ENCODE results near the gene KDM6A. TPM values are rescaled to one million over a fixed set of nuclear protein-coding genes. Genes with fewer than 3 reads are reported as not detected.

The KDM6A gene
- total RNA-seq, 1 experiment from 2014 or later: 21.0 TPM

GRCh38 chrX:44871114-44871645 lies 1.8 kb upstream of the KDM6A start:
- Histone ChIP-seq H3K27ac (ENCODE audit: low read depth, low read length) (no peak overlapping the region), H3K4me1 (ENCODE audit: control insufficient read depth in 1 of 2, insufficient read depth in 2 of 2, low read length in 2 of 2) (peaks cover 2 to 14% of the 10 kb centered on the region in 2 experiments; a peak in 2 of 4 replicates), H3K27me3 (ENCODE audit: insufficient read depth, low read length) (no peaks in the 10 kb centered on the region), H3K9me3 (ENCODE audit: control insufficient read depth in 1 of 2, insufficient read depth in 1 of 2, low read depth in 1 of 2, low read length in 2 of 2) (no peaks in the 10 kb centered on the region), H4K20me1 (ENCODE audit: insufficient read depth) (no peaks in the 10 kb centered on the region), H3K9me2 (ENCODE audit: insufficient read depth) (no peaks in the 10 kb centered on the region), H3K9ac (ENCODE audit: low read length) (no peak overlapping the region; the same call in 1 of the 2 replicates), H3K4me3 (replicated peaks in 1 of 2; ENCODE audit: low read depth in 1 of 2, low read length in 2 of 2) (peak overlapping the region; percentile 64 to 74; a peak in 3 of 4 replicates), H3K79me2 (ENCODE audit: insufficient read depth, low read length) (peaks cover 33% of the 10 kb centered on the region), H3K4me2 (ENCODE audit: low read length) (peak overlapping the region; percentile 76), H3K36me3 (ENCODE audit: control insufficient read depth in 1 of 2, insufficient read depth in 2 of 2, low read length in 2 of 2) (no peaks in the 10 kb centered on the region), H2AFZ (ENCODE audit: low read depth, low read length, poor library complexity, severe bottlenecking) (no peak overlapping the region)
- BruUV-seq (replicated peaks): no TSS peak
- intact Hi-C loops (cut with micrococcal nuclease): no loop called here
- CTCF ChIA-PET: no interaction called here
- no peak for TF ChIP-seq CEBPB (IDR thresholded peaks at IDR 0.05; ENCODE audit: low read depth)
- TF ChIP-seq ZFX (IDR thresholded peaks at IDR 0.05): no peak
- no peak for TF ChIP-seq ZBTB33 (IDR thresholded peaks at IDR 0.05; ENCODE audit: extremely low read depth, insufficient replicate concordance, low read length)
- no peak for TF ChIP-seq RAD21 (IDR thresholded peaks at IDR 0.05; ENCODE audit: low read depth)
- no peak for TF ChIP-seq POLR2AphosphoS5 (IDR thresholded peaks at IDR 0.05; ENCODE audit: low read depth, low read length)
- RAD21 ChIA-PET (ENCODE audit: low non-redundant PET in 1 of 2, low total read pairs in 2 of 2, uncharacterized antibody in 2 of 2, unreplicated experiment in 2 of 2): no interaction called here
- ATAC-seq (no peak), DNase-seq (ENCODE audit: low read depth, low spot score) (no peak)
- POLR2A ChIA-PET: interaction anchor here (0.7 kb wide), 1 partner anchor 1537 kb away, joined by 3 read pairs; no protein-coding TSS in a partner anchor

All from HCT116 (cell line).